ENCODE data around the gene MKX. TPM values are rescaled to one million over a fixed set of nuclear protein-coding genes. Genes with fewer than 3 reads are reported as not detected.

Gene MKX
- polyA plus RNA-seq, 1 experiment: 0.76 TPM

DNA sequence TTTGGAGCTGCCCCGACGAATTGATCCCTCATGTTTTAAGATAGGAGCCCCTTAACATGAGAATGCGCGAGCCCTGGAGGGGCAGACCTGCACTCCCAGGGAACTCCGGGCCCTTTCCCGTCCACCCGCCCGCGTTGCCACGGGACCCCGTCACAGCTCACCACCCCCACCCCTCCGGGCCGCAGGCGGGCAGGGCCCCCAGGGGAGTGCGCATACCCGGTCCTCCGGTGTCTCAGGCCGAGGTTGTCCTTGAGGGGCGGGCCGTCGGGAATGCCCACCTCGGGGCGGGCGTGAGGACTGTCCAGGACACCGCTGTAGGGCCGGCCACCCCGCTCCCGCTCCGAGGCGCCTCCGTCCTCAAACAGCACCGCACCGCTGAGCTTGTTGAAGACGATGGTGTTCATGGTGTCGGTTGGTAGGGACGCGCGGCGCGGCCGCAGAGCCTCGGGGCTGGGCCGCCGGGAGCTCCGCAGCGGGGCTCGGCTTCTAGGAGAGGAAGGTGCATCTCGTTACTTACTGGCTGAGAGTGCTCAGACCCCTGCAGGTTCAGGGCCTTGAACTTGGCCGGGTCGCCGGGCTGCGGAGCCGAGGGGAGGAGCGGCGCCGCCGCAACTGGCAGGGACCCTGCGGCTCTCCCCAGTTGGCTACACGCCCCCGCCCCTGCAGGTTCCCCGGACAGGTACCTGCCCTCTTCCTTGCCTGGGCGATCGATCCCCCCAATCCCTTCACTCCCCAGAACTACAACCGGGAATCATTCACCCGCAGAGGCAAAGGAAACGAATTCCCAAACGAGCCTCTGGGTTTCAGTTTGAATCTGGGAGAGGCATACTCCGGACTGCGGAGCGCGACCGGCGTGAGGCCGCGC, 2.4 kb downstream of the MKX start:
- ChIA-PET POLR2A (interaction anchor here (0.6 kb wide), 2 partner anchors 309 to 416 kb away, joined by 4 to 5 read pairs; no protein-coding TSS in a partner anchor), CTCF (interaction anchor here (0.8 to 4.7 kb wide), 14 partner anchors 15 to 651 kb away, joined by 3 to 63 read pairs (median 6); partner anchors contain the start of gene RAB18)
- peak overlapping the region; percentile 57 for H3K4me3 ChIP-seq (ENCODE audit: low read depth, low read length)
- peak overlapping the region; percentile 88 for H3K27ac ChIP-seq (ENCODE audit: low read depth, low read length)
- no peak for DNase-seq (ENCODE audit: low read depth, low spot score)
- peaks cover 9% of the 10 kb centered on the region; the same call in 1 of the 2 replicates for H3K9me3 ChIP-seq (ENCODE audit: control insufficient read depth, insufficient read depth, low read length)
- TF ChIP-seq, protein P1, sequence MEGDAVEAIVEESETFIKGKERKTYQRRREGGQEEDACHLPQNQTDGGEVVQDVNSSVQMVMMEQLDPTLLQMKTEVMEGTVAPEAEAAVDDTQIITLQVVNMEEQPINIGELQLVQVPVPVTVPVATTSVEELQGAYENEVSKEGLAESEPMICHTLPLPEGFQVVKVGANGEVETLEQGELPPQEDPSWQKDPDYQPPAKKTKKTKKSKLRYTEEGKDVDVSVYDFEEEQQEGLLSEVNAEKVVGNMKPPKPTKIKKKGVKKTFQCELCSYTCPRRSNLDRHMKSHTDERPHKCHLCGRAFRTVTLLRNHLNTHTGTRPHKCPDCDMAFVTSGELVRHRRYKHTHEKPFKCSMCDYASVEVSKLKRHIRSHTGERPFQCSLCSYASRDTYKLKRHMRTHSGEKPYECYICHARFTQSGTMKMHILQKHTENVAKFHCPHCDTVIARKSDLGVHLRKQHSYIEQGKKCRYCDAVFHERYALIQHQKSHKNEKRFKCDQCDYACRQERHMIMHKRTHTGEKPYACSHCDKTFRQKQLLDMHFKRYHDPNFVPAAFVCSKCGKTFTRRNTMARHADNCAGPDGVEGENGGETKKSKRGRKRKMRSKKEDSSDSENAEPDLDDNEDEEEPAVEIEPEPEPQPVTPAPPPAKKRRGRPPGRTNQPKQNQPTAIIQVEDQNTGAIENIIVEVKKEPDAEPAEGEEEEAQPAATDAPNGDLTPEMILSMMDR (IDR thresholded peaks at IDR 0.05; ENCODE audit: low read depth, low read length): no peak
- H3K27me3 ChIP-seq (ENCODE audit: control insufficient read depth, insufficient read depth, low read length): peaks cover 62% of the 10 kb centered on the region

DNA sequence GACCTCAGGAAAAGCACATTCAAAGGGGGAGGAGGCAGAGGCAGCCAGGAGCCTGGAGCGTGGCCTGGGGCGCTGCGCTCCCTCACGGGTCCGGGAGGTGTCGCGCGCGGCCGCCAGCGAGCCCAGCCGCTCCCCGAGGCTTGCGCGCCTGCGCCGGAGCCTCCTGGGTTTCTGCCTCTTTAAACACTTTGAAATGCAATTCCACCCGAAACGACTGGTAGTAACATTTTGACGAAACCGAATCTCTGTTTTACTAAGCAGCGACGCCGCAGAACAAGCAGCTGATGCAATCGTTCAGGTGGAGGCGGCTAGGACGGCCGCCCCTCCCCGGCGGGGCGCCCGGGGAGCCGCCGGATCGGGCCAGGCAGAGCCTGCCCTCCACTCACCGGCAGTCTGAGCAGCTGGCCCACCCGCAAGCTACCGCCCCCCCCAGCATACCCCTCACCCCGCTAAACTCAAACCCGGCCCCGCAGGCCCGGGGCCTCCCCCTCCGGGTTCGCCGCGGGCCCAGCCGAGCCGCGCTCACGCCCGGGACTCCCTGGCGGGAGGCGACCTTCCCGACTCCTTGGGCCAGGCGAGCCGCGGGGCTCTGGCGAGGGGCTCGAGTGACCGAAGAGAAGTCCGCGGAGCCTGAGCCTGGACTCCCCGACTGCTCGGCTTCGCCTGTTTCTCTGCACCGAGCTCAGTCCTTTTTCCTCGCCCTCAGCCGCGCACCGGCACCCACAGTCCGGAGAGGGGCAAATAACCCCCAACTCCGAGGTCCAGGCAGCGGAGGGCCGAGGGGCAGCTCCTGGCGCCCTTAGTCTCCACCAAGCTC, 3.2 kb downstream of the MKX start:
- TF ChIP-seq, protein P1 (IDR thresholded peaks at IDR 0.05; ENCODE audit: low read depth, low read length): peak; percentile 74
- Histone ChIP-seq H3K4me3 (ENCODE audit: low read depth, low read length) (peak overlapping the region; percentile 57), H3K27me3 (ENCODE audit: control insufficient read depth, insufficient read depth, low read length) (peaks cover 54% of the 10 kb centered on the region), H3K9me3 (ENCODE audit: control insufficient read depth, insufficient read depth, low read length) (peaks cover 9% of the 10 kb centered on the region; the same call in 1 of the 2 replicates), H3K27ac (ENCODE audit: low read depth, low read length) (peak overlapping the region; percentile 88)
- ChIA-PET CTCF (interaction anchor here (0.6 to 4.7 kb wide), 37 partner anchors 12 to 651 kb away, joined by 3 to 63 read pairs (median 4); partner anchors contain the start of gene RAB18), POLR2A (interaction anchor here (0.6 to 1.5 kb wide), 2 partner anchors 14 to 417 kb away, joined by 3 to 4 read pairs; no protein-coding TSS in a partner anchor)
- peak; percentile 68 for DNase-seq (ENCODE audit: low read depth, low spot score)

DNA sequence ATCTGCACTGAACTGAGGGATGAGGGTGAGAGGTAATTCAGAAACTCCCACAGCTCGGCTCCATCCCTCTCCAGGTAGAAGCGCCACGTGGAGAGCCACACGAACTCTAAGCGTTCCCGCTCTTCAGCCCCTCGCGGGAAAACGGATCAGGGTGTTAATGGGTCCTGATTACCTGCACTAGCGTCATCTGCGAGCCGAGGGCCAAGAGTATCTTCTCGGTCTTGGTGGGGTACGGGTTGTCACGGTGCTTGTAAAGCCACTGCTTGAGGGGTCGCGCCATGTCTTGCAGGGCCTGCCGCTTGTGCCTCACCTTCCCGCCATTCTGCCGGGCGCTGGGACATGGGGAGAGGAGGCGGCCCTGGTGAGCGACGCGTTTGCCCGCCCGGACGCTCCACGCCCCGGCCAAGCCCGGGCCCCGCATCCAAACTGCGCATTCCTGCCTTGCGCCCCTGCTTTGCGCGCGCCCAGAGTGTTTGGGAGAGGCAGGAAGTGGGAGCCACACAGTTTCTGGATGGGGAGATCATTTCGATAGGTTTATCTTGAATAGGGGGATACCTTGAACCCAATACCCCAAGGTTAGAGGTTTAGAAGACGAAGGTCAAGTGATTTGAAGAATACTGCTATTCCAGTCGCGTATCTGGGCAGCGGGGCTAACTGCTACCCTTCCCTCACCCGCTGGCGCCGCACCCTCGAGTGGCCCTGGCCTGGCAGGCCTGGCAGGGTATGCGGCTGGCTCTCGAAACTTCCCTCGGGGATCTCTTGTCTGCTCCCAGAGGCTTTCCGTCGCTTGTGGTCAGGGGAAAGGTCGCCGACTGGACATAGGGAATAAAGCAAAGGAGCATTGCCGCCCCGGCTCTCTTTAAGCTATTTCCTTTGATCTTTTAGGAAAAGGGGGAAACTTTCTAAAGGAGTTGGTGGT, 4.2 kb downstream of the MKX start:
- peaks cover 45% of the 10 kb centered on the region for H3K27me3 ChIP-seq (ENCODE audit: control insufficient read depth, insufficient read depth, low read length)
- no peak overlapping the region for H3K27ac ChIP-seq (ENCODE audit: low read depth, low read length)
- no peak for DNase-seq (ENCODE audit: low read depth, low spot score)
- ChIA-PET CTCF (interaction anchor here (0.6 to 4.7 kb wide), 32 partner anchors 12 to 644 kb away, joined by 3 to 63 read pairs (median 4); partner anchors contain the start of gene RAB18), POLR2A (interaction anchor here (1.5 kb wide), 1 partner anchor 13 kb away, joined by 3 read pairs; no protein-coding TSS in a partner anchor)
- peaks cover 9% of the 10 kb centered on the region; the same call in 1 of the 2 replicates for H3K9me3 ChIP-seq (ENCODE audit: control insufficient read depth, insufficient read depth, low read length)
- H3K4me3 ChIP-seq (ENCODE audit: low read depth, low read length): peak overlapping the region; percentile 7
- TF ChIP-seq, protein P1 (IDR thresholded peaks at IDR 0.05; ENCODE audit: low read depth, low read length): no peak

DNA sequence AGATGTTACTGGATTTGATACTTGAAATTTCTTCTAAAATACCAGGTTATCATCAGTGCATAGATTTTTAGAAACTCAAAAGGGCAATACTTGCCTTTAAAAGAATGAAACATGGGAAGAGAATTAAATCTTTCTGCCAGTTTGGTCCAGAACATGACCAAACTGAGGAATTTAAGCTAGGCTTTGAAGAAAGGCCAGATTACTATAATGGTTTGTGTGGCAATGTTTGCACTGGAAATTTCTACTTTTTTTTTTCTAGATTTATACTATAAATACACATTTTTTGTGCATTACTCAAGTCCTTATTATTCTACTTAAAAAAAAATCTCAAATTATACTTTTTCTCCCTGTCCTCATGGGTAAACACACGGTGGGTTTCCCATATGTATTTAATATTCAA, 9.2 kb downstream of the MKX start:
- no peak for DNase-seq (ENCODE audit: low read depth, low spot score)
- POLR2A ChIA-PET: interaction anchor here (0.5 kb wide), 1 partner anchor 302 kb away, joined by 3 read pairs; no protein-coding TSS in a partner anchor
- Histone ChIP-seq H3K9me3 (ENCODE audit: control insufficient read depth, insufficient read depth, low read length) (no peaks in the 10 kb centered on the region; the same call in 1 of the 2 replicates), H3K4me3 (ENCODE audit: low read depth, low read length) (no peak overlapping the region), H3K27ac (ENCODE audit: low read depth, low read length) (no peak overlapping the region), H3K27me3 (ENCODE audit: control insufficient read depth, insufficient read depth, low read length) (peaks cover 9% of the 10 kb centered on the region)
- TF ChIP-seq, protein P1 (IDR thresholded peaks at IDR 0.05; ENCODE audit: low read depth, low read length): no peak
- CTCF ChIA-PET: interaction anchor here (0.7 to 1.2 kb wide), 2 partner anchors 179 to 657 kb away, joined by 3 to 4 read pairs; no protein-coding TSS in a partner anchor

Data from AG04450 (cell line).